ENCODE results near the gene CEACAM16.

CEACAM16 gene

DNA sequence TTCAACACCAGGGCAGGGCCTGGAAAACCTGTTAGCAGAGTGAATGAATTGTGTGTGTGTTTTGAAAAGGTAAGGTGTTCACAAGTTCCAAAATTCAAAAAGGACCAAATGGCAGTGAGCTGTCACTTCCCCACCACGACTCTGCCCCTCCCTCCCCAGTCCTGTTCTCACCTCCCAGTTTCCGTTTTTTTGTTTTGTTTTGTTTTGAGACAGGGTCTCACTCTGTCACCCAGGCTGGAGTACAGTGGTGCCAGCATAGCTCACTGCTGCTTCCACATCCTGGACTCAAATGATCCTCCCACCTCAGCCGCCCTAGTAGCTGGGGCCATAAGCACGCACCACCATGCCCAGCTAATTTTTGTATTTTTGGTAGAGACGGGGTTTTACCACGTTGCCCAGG lies 29.2 kb downstream of the CEACAM16 start:
- DNase-seq: no peak

DNA sequence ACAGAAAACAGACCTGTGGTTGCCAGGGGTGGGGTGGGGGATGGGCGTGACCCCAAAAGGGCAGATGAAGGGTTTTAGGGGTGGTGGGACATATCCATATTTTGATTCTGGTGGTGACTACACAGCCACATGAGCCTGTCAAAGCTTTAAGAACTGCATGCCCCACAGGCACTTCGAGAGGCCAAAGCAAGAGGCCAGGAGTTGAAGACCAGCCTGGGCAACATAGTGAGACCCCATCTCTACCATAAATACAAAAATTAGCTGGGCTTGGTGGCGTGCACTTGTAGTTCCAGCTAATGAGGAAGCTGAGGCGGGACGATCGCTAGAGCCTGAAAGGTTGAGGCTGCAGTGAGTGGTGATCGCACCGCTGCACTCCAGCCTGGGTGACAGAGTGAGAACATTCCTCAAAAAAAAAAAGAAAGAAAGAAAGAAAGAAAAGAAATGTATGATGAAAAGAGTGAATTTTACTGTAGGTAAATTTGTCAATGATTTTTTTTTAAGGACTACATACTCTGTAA lies 30.6 kb downstream of the CEACAM16 start:
- no peak for DNase-seq

DNA sequence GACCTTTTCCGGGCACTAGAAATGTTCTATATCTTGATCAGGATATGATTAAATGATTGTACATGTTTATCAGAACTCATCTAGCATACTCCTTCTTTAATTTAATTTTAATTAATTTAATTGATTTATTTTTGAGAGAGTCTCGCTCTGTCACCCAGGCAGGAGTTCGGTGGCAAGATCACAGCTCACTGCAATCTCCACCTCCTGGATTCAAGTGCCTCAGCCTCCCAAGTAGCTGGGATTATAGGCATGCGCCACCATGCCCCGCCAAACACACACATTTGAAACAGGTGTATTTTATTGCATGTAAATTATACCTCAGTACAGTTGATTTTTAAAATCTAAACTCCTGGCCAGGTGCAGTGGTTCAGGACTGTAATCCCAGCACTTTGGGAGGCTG lies 32.1 kb downstream of the CEACAM16 start:
- DNase-seq: no peak

DNA sequence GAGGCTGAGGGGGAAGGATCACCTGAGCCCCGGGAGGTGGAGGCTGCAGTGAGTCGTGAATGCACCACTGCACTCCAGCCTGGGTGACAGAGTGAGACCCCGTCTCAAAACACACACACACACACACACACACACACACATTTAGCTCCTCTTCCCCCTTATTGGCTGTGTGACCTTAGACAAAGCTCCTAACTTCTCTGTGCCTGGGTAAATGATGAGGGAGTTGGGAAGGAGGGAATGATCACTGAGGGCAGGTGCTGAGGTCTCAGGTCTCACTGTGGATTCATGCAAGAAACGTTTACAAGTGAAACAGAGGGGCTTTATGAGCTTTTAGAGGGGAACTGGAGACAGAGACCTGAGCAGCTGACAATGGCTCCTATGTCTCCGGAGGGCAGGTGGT lies 32.7 kb downstream of the CEACAM16 start:
- no peak for DNase-seq

DNA sequence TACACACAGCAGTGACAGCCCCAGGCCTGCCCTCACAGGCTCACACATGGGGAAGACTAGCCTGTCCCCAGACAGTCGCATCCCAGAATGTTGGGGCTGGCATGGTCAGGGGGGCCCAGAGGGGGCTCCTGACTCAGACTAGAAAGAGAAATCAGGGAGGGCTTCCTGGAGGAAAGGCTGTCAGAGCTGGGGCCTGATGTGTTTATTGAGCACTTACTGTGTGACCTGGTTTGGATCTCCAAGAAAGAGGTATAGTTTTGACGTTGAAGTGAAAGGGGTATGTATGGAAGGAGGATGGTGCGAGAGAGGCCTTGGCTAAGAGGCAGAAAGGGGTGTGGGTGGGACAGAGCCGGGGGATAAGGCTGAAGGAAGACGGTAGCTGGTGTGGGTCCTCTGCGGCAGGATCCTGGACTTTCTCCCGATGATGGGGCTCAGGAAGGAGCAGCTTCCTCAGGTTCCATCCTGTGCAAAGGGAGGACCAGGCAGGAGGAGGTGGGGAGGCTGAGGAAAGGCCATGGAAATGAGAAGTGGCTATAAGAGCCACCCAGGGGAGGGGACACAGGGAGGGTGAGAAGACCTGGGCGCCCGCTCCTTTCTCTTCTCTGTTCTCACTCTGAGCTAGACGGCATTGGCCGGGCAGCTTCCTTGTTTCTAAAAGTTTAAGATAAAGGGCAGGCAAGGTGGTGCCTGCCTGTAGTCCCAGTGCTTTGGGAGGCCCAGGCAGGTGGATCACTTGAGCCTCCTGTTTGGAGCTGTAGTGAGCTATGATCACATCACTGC lies 33.5 kb downstream of the CEACAM16 start:
- DNase-seq: no peak

DNA sequence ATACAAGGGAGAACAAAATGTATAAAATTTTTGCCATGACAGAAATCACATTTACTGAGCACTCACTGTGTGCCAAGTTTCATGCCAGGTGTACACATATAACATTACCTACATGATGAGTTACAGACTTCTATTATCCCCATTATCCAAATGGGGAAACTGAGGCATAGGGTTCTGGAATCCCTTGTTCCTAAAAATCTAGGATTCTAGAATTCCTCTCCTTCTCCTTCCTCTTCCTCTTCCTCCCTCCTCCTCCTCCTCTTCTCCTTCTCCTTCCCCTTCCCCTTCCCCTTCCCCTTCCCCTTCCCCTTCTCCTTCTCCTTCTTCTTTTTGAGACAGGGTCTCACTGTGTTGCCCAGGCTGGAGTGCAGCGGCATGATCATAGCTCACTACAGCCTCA lies 35.4 kb downstream of the CEACAM16 start:
- no peak for DNase-seq

DNA sequence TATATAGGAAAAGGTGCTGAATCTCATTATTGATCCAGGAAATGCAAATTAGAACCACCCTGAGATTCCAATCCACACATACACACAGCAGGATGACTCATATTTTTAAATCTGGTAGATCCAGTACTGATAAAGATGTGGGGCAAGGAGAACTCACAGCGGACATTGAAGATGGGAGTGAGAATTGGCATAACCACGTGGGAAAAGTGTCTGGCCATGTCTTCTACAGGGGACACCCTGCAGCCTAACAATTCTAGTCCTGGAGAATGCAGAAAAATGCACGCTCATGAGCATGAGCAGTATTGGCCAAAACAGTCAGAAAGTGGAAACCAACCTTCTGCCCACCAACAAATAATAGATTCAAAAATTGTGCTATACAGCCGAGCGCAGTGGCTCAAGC lies 36.1 kb downstream of the CEACAM16 start:
- no peak for DNase-seq

DNA sequence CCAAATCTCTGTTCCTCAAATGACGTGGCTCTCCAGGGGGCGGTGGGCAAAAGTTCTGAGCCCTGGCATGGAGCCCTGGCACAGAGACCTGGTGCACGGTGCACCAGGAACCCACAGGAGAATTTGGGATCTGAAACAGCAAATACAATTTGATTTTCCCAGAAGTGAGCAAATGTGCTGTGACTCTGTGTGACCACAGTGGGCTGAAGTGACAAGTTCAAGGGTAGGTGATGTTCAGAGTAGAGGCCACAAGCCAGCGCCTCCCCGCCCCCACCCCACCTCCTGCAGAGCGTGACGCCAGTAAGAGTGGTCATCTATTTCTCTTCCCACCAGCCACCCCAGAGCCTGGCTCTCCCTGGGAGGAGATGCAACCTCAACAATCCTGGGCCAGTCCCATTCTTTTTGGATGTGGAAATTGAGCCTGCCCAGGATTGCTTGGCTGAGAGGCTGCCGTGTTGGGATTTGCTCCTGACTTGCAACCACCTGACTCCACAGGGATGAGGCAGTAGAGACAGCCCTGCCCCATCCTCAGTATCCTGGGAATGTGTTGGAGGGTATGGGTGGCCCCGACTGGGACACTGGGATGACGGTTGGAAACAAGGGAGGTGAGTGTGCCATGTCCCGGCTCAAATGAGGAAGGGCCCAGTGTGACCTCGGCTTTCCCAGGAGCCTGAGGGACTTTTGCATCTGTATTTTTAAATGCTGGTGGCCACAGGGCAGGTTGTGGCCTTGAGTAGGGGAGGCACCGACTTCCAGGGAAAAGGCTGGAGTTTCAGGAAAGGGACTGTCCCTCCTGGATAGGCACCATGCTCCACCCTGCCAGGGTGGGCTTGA lies 38.5 kb downstream of the CEACAM16 start:
- DNase-seq: no peak

DNA sequence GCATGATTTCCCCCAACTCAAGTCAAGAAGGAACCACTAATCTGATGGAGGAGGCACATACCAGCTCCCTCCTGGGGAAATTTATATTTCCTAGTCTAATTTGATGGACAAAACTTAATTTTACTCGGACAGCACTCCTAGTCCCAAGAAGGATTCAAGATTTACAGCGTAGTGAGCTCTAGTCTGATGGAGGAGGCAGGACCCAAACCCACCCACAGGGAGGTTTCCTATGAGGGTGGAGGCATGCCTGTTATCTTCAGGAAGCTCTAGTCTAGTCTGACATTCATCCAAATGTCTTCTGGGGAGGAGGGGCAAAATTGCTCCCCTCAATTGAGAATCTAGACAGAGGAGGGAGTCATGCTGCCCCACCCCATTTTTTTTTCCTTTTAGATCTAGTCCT lies 39.2 kb downstream of the CEACAM16 start:
- DNase-seq: no peak

DNA sequence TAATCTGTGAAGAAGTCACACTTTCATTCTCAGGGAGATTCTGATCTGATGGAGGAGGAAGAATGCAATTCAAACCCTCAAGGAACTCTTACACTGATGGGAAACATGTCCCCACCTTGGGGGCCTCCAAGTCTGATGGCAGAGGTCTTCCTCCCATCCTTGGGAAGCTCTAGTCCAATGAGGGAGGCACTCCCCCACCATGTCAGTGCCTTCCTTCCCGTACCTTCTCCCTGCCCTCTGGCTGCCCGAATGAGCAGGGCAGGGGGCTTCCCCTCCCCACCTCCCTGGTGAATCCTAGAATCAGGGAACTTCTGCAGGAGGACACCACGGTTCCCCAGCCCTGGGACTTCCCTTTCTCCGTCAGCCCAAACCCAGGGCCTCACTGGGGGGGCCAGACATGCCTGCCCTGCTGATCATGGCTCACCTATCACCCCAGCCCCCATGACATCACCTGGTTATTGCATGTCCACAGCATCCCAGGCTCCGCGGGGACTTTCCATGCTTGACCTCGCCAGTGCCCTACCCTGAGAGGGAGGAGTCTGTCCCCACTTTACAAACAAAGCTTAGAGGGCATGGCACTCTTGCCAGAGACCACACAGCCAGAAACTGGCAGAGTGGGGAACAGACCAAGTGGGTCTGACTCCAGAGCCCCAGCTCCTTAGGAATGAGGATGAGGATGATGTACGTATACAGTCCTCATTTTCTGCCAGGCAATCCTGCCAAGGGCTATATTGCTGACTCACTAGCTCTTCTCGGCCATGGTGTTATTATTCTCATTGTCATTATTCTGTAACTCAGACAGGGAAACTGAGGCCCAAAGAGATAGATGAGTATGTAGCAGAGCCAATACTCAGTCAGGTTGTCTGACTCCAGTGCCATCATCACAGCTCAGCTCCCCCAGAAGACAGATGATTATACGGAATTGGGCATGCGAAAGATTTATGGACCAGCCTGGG lies 39.9 kb downstream of the CEACAM16 start:
- no peak for DNase-seq

DNA sequence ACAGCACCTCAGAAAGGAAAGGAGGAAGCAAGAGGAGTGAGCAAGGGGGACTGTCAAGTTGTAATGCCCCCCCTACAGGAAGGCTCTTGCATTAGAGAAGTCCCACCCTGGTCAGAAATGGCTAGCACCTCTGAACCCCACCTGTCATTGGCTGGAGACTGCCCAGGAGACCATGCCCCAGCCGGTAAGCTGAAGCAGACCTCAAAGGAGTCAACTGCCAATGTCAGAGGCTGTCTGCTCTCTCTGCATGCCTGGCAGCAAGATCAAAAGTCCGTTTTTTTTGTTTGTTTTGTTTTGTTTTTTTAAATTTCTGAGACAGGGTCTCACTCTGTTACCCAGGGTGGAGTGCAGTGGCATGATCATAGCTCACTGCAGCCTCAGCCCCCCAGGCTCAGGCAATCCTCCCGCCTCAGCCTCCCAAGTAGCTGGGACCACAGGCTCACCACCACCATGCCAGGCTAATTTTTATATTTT lies 41.4 kb downstream of the CEACAM16 start:
- DNase-seq: no peak

DNA sequence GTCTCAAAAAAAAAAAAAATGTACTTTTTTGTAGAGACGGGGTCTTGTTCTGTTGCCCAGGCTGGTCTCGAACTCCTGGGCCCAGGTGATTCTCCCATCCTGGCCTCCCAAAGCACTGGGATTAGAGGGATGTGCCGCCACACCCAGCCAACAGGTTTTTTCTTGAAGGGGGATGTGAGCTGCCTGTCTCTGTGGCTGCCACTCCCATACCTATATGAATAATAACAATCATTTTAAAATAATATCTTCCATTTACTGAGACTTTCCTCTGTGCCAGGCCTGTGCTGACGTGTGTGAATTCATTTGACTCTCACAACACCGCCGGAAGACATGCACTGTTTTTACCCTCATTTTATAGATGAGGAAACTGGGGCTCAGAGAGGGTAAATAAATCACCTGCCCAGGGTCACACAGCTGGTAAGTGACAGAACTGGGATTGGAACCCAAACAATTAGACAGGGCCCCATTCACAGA lies 42.3 kb downstream of the CEACAM16 start:
- DNase-seq: no peak

DNA sequence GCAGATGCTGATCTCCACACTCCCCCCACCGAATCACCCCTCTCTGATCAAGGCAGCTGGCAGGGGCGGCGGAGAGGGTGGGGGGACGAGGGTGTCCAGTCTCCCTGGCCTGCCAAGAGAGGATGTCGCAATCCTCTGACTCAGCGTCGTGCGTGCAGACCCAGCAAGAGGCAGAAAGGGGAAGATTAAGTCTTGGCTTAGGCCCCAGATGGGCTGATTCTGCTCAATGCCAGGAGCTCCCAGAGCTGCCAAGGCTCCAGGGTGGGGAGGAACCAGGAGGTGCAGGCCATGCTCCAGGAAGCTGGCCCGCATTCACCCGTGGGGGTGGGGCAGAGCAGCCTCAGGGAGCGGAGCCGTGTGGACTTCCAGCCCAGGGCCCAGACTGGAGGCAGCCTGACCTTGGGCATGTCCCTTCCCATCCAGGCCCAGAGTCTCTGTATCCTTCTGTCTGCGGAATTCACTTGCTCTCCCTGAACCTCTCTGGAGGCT lies 42.9 kb downstream of the CEACAM16 start:
- DNase-seq: no peak

DNA sequence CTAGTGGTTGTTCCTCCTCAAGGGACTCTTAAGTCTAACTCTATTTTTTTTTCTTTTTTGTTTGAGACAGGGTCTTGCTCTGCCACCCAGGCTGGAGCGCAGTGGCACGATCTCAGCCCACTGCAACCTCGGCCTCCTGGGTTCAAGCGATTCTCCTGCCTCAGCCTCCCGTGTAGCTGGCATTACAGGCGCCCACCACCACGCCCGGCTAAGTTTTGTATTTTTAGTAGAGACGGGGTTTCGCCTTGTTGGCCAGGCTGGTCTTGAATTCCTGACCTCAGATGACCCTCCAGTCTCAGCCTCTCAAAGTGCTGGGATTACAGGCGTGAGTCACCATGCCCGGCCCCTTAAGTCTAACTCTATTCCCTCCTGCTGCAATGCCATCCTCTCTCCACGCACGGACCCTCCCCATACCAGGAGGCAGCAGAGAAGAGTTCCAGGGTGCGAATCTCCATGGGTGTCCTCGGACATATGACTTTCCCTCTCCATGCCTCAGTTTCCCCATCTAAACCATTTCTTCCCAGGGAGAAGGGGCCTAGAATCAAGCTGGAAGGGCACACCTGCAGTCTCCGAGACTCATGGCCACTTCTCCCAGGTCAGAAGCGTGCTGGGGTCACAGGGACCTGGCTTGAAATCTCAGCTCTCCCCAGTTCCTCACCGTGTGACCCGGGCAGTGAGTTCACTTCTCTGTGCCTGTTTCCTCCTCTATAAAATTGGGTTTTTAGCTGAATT lies 43.5 kb downstream of the CEACAM16 start:
- DNase-seq: no peak

DNA sequence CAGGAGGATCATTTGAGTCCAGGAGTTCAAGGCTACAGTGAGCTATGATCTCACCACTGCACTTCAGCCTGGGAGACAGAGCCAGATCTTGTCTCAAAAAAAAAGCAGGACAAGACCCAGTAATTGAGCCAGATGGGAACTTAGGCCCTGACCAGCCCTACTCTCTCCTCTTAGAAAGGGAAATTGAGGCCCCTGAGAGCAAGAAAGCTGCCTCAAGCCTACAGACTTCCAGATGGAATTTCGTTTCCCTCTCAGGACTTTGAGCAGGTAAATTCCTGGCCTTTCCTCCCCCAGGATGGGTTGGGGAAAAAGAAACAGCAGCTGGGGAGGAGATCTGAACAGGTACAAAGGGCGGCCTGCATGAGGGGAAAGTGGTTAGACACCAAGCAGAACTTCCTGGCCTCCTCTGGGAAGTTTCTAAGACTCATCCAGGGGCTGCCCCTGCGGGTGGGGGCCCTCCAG lies 46.0 kb downstream of the CEACAM16 start:
- no peak for DNase-seq

DNA sequence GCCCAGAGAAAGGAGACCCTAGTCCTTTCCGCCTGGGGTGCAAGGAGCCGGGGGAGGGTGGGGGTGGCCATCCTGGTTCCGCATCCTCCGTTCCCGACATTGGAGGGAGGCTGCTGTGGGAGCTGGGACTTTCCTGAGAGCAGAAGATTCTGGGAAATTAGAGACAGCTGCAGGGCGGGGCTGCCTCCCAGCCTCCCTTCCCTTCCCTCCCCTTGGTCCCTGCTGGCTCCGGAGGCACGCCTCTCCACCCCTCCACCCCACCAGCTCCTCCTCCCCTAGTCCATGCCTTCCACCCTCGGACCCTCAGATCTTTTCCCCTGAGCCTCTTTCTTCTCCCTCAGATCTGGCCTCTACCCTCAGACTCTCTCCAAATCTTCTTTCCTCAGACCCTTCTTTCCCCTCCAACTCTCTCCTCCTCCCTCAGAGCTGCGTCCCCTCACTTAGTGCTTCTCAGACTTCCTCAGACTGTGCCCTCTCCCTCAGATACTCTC lies 46.4 kb downstream of the CEACAM16 start:
- DNase-seq: no peak

DNA sequence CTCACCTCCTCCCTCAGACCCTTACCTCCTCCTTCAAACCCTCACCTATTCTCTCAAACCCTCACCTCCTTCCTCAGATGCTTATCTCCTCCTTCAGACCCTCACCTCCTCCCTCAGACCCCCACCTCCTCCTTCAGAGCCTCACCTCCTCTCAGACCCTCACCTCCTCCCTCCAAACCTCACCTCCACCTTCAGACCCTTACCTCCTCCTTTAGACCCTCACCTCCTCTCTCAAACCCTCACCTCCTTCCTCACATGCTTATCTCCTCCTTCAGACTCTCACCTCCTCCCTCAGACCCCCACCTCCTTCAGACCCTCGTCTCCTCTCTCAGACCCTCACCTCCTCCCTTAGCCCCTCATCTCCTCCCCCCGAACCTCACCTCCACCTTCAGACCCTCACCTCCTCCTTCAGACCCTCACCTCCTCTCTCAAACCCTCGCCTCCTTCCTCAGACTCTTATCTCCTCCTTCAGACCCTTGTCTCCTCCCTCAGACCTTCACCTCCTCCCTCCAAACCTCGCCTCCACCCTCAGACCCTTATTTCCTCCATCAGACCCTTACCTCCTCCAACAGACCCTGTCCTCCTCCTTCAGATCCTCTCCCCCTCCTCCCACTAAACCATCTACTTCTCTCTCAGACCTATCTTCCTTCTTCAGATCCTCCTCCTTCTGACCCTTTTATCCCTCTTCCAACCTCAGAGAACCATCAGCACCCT lies 47.1 kb downstream of the CEACAM16 start:
- no peak for DNase-seq

DNA sequence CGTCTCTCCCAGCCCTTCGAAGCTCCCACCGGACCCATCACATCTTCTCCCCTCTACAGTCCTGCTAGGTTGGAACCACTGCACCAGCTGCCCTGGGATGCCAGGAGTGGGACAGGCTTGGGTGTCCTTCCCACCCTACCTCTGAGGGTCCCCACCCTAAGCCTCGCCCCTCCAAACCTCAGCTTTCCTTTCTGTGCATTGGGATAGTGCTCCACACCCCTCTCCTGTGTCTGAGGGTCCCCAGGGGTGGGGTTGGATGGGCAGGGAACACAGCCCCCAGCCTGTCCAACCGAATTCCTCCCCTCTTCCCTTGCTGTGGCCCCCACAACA lies 47.6 kb downstream of the CEACAM16 start:
- DNase-seq: no peak

DNA sequence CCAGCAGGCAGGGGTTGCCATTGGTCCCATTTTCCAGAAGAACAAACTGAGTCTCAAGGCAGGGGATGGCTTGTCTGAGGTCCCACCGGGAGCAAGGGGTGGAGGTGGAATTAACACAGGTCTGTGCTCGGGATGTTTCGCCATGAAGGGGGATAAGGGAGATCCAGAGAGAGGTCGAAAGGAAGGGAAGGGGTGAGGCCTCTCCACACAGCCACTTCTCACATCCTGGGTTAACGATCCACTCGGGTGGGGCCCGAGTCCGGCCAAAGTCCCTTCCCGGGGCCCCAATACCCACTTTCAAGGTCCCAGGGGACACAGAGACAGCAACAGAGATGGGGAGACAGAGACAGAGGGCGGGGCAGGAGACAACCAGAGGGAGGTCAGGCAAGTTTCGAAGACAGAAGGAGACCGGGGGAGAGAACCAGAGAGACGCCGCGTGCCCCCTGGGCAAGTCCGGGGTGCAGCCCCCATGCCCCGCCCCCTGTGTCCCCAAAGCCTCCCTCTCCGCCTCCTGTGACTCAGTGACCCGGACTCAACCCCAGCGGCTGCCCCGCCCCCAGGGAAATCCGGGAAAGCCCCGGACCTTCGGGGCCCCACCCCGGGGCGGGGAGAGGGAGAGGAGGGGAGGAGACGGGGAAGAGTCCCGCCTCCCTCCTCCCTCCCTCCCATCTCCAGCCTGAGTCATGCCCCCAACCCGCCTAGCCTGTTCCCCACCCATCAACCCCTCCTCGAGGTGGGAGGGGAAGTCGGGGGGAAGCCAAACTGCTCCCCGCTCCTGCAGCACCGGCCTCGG lies 48.2 kb downstream of the CEACAM16 start:
- DNase-seq: peak; percentile 97
